ENCODE data around the gene SMARCC1.

GRCh38 chr3:47716656-47717055 is 65.0 kb downstream of the SMARCC1 start:
- TF ChIP-seq CTCF (IDR thresholded peaks at IDR 0.05; ENCODE audit: poor library complexity) (no peak), EZH2 (IDR thresholded peaks at IDR 0.05; ENCODE audit: borderline replicate concordance) (no peak), EZH2phosphoT487 (IDR thresholded peaks at IDR 0.05; ENCODE audit: low read depth, severe bottlenecking, unreplicated experiment) (no peak)
